ENCODE results near the gene AIRE.

Gene AIRE

DNA sequence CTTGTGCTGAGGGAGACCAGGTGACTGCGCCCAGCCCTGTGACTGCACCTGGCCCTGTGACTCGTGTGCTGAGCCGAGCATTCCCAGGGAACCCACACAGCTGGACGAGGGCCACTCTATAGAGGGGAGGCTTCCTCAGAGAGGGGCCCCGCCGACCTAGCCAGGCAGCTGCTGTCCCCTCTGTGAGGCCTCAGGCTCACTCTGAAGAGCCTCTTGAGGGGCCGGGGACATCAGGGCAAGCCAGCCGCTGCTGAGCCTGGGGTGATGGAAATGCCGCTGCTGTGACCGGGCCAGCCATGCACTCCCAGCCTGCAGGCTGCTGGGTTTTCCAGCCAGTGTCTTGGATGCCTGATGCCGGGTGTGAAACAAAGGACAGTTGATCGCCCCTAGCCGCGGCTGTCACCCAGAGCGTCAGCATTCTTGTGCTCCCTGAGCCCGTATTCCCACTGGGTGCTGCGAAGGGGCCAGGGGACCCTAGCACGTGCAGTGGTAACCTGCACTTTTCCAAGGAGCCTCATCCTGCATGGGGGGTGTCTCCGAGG lies 31.6 kb downstream of the AIRE start:
- Histone ChIP-seq H3K79me1 (replicated peaks; ENCODE audit: low read length, poor library complexity, severe bottlenecking) (peaks cover 2% of the 10 kb centered on the region), H3K14ac (ENCODE audit: low read length in 2 of 2) (no peak overlapping the region), H3K4ac (ENCODE audit: low read depth in 1 of 2, low read length in 2 of 2) (no peak overlapping the region), H3K18ac (ENCODE audit: low read depth in 1 of 2, low read length in 2 of 2) (no peak overlapping the region), H3K27ac (ENCODE audit: low read length, poor library complexity, severe bottlenecking) (no peak overlapping the region), H3K36me3 (ENCODE audit: control insufficient read depth in 1 of 2, insufficient read depth in 2 of 2, low read depth in 1 of 2, low read length in 2 of 2) (peaks cover 59 to 98% of the 10 kb centered on the region in 2 experiments), H3K9me3 (ENCODE audit: control insufficient read depth, low read length) (no peaks in the 10 kb centered on the region), H3K27me3 (ENCODE audit: control insufficient read depth in 1 of 2, insufficient read depth in 1 of 2, low read length in 2 of 2) (no peaks in the 10 kb centered on the region), H2BK5ac (ENCODE audit: low read depth, low read length, poor library complexity, severe bottlenecking) (no peak overlapping the region), H3K23ac (ENCODE audit: low read length in 2 of 2) (no peak overlapping the region), H2BK120ac (ENCODE audit: low read depth, low read length) (no peak overlapping the region), H2AK5ac (ENCODE audit: low read length, severe bottlenecking) (no peak overlapping the region), H3K9ac (ENCODE audit: low read length) (no peak overlapping the region), H3K4me1 (ENCODE audit: control insufficient read depth, insufficient read depth, low read depth, low read length) (no peaks in the 10 kb centered on the region), H4K91ac (ENCODE audit: low read length) (no peak overlapping the region), H3K4me2 (ENCODE audit: low read length, poor library complexity, severe bottlenecking) (no peak overlapping the region), H2BK12ac (ENCODE audit: low read length in 2 of 2) (no peak overlapping the region), H2AFZ (ENCODE audit: low read depth, low read length) (no peak overlapping the region), H2BK15ac (ENCODE audit: low read depth, poor library complexity, severe bottlenecking) (no peak overlapping the region), H3K4me3 (ENCODE audit: insufficient read depth in 1 of 2, low read depth in 1 of 2, low read length in 2 of 2) (no peak overlapping the region), H4K8ac (ENCODE audit: low read length) (no peak overlapping the region)
- WGBS = 94% methylated on average over 19 of the region's 19 CpGs
- no peak for DNase-seq

- H3K14ac ChIP-seq (ENCODE audit: low read length in 2 of 2) = no peak overlapping the region
- peaks cover 56 to 98% of the 10 kb centered on the region in 2 experiments for H3K36me3 ChIP-seq (ENCODE audit: control insufficient read depth in 1 of 2, insufficient read depth in 2 of 2, low read depth in 1 of 2, low read length in 2 of 2)
- no peak overlapping the region for H3K4me3 ChIP-seq (ENCODE audit: insufficient read depth in 1 of 2, low read depth in 1 of 2, low read length in 2 of 2)
- no peak overlapping the region for H2BK12ac ChIP-seq (ENCODE audit: low read length in 2 of 2)
- no peaks in the 10 kb centered on the region for H3K4me1 ChIP-seq (ENCODE audit: control insufficient read depth, insufficient read depth, low read depth, low read length)
- H2BK120ac ChIP-seq (ENCODE audit: low read depth, low read length) = no peak overlapping the region
- H2BK5ac ChIP-seq (ENCODE audit: low read depth, low read length, poor library complexity, severe bottlenecking) = no peak overlapping the region
- WGBS = 98% methylated on average over 22 of the region's 22 CpGs
- no peak overlapping the region for H4K8ac ChIP-seq (ENCODE audit: low read length)
- no peak overlapping the region for H3K27ac ChIP-seq (ENCODE audit: low read length, poor library complexity, severe bottlenecking)
- H3K4me2 ChIP-seq (ENCODE audit: low read length, poor library complexity, severe bottlenecking) = no peak overlapping the region
- H3K79me1 ChIP-seq (replicated peaks; ENCODE audit: low read length, poor library complexity, severe bottlenecking) = no peaks in the 10 kb centered on the region
- no peaks in the 10 kb centered on the region for H3K27me3 ChIP-seq (ENCODE audit: control insufficient read depth in 1 of 2, insufficient read depth in 1 of 2, low read length in 2 of 2)
- no peak overlapping the region for H3K4ac ChIP-seq (ENCODE audit: low read depth in 1 of 2, low read length in 2 of 2)
- no peak for DNase-seq
- H2AFZ ChIP-seq (ENCODE audit: low read depth, low read length) = no peak overlapping the region
- no peaks in the 10 kb centered on the region for H3K9me3 ChIP-seq (ENCODE audit: control insufficient read depth, low read length)
- H3K23ac ChIP-seq (ENCODE audit: low read length in 2 of 2) = no peak overlapping the region
- H4K91ac ChIP-seq (ENCODE audit: low read length) = no peak overlapping the region
- no peak overlapping the region for H2AK5ac ChIP-seq (ENCODE audit: low read length, severe bottlenecking)
- H3K18ac ChIP-seq (ENCODE audit: low read depth in 1 of 2, low read length in 2 of 2) = no peak overlapping the region
- no peak overlapping the region for H2BK15ac ChIP-seq (ENCODE audit: low read depth, poor library complexity, severe bottlenecking)
- H3K9ac ChIP-seq (ENCODE audit: low read length) = no peak overlapping the region
Observed at GRCh38 chr21:44317871-44318270, 32.2 kb downstream of the AIRE start.

DNA sequence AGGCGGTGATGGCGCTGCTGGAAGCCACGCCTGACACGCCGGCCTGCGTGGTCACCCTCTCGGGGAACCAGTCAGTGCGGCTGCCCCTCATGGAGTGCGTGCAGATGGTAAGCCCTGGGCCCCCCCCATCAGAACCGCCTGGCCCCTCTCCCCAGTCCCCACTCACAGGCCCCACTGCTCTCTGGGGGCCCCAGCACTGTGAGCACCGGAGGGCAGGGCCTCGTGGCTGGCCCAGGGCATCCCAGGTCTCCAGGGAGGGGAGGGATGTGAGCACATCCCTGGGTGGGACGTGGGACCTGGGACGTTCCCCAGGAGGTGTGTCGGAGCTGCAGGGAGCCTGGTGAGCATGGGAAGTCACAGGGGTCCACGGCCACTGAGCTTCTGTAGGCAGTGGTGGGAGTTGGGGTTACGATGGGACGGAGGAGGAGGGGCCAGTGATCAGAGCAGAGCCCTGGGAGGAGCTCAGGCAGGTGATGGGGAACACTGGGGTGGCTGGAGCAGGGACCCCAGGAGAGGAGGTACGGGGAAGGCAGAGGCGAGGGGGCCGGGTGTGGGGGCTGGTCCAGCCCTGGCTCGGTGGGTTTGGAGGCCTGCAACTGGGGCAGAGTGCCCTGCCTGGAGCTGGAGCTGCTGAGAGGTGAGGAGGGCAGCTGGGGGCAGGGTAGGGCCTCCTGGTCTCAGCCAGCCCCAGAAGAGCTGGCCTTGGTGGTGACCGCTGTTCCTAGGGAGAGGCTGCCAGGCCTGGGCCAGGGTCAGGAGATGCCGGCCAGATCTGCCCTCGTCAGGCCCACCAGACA lies 33.0 kb downstream of the AIRE start:
- Histone ChIP-seq H3K14ac (ENCODE audit: low read length in 2 of 2) (no peak overlapping the region), H4K8ac (ENCODE audit: low read length) (no peak overlapping the region), H3K27me3 (ENCODE audit: control insufficient read depth in 1 of 2, insufficient read depth in 1 of 2, low read length in 2 of 2) (no peaks in the 10 kb centered on the region), H3K4me2 (ENCODE audit: low read length, poor library complexity, severe bottlenecking) (no peak overlapping the region), H3K18ac (ENCODE audit: low read depth in 1 of 2, low read length in 2 of 2) (no peak overlapping the region), H3K36me3 (ENCODE audit: control insufficient read depth in 1 of 2, insufficient read depth in 2 of 2, low read depth in 1 of 2, low read length in 2 of 2) (peaks cover 51 to 98% of the 10 kb centered on the region in 2 experiments), H3K23ac (ENCODE audit: low read length in 2 of 2) (no peak overlapping the region), H3K9me3 (ENCODE audit: control insufficient read depth, low read length) (no peaks in the 10 kb centered on the region), H2BK15ac (ENCODE audit: low read depth, poor library complexity, severe bottlenecking) (no peak overlapping the region), H2BK12ac (ENCODE audit: low read length in 2 of 2) (no peak overlapping the region), H4K91ac (ENCODE audit: low read length) (no peak overlapping the region), H3K27ac (ENCODE audit: low read length, poor library complexity, severe bottlenecking) (no peak overlapping the region), H3K4ac (ENCODE audit: low read depth in 1 of 2, low read length in 2 of 2) (no peak overlapping the region), H2AFZ (ENCODE audit: low read depth, low read length) (no peak overlapping the region), H3K4me3 (ENCODE audit: insufficient read depth in 1 of 2, low read depth in 1 of 2, low read length in 2 of 2) (no peak overlapping the region), H2BK120ac (ENCODE audit: low read depth, low read length) (no peak overlapping the region), H2BK5ac (ENCODE audit: low read depth, low read length, poor library complexity, severe bottlenecking) (no peak overlapping the region), H3K79me1 (replicated peaks; ENCODE audit: low read length, poor library complexity, severe bottlenecking) (peaks cover 2% of the 10 kb centered on the region), H3K9ac (ENCODE audit: low read length) (no peak overlapping the region), H3K4me1 (ENCODE audit: control insufficient read depth, insufficient read depth, low read depth, low read length) (no peaks in the 10 kb centered on the region), H2AK5ac (ENCODE audit: low read length, severe bottlenecking) (no peak overlapping the region)
- DNase-seq = no peak
- WGBS = 97% methylated on average over 23 of the region's 25 CpGs

DNA sequence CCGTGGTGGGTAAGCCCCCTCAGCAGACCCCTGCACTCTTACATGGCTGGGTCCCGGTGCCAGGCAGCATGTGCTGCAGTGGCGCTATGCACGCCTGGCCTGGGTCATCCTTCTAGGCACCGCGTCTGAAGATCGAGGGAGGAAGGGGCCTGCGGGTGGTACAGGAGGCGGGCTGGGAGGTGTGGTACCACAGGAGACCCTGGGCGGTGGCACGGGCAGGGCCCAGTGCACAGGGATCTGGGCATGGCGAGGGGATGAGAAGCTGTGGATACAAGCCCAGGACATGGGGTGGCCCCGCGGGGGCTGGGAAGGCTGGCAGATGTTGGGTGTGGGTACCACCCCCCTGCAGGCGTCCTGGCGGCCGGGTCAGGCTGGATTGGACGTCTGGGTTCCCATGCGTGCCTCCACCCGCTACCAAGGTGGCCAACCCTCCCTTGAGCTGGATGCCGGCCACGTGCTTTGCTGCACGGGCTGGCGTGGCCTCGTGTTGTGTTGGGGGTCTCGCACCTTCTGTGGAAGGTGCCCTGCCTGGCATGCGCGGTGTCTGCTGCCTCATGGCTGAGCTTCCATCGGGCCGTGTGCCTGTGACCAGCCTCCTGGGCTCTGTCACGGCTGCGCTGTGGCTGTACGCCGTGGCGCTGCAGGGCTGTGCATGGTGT lies 33.9 kb downstream of the AIRE start:
- WGBS = 97% methylated on average over 35 of the region's 35 CpGs
- H3K27me3 ChIP-seq (ENCODE audit: control insufficient read depth in 1 of 2, insufficient read depth in 1 of 2, low read length in 2 of 2) = no peaks in the 10 kb centered on the region
- no peaks in the 10 kb centered on the region for H3K9me3 ChIP-seq (ENCODE audit: control insufficient read depth, low read length)
- H3K4me2 ChIP-seq (ENCODE audit: low read length, poor library complexity, severe bottlenecking) = no peak overlapping the region
- H2AK5ac ChIP-seq (ENCODE audit: low read length, severe bottlenecking) = no peak overlapping the region
- H3K4ac ChIP-seq (ENCODE audit: low read depth in 1 of 2, low read length in 2 of 2) = no peak overlapping the region
- H3K36me3 ChIP-seq (ENCODE audit: control insufficient read depth in 1 of 2, insufficient read depth in 2 of 2, low read depth in 1 of 2, low read length in 2 of 2) = peaks cover 55 to 98% of the 10 kb centered on the region in 2 experiments
- no peak overlapping the region for H4K91ac ChIP-seq (ENCODE audit: low read length)
- no peak overlapping the region for H2BK15ac ChIP-seq (ENCODE audit: low read depth, poor library complexity, severe bottlenecking)
- H4K8ac ChIP-seq (ENCODE audit: low read length) = no peak overlapping the region
- H3K9ac ChIP-seq (ENCODE audit: low read length) = no peak overlapping the region
- H2AFZ ChIP-seq (ENCODE audit: low read depth, low read length) = no peak overlapping the region
- peaks cover 2% of the 10 kb centered on the region for H3K79me1 ChIP-seq (replicated peaks; ENCODE audit: low read length, poor library complexity, severe bottlenecking)
- no peak overlapping the region for H3K27ac ChIP-seq (ENCODE audit: low read length, poor library complexity, severe bottlenecking)
- no peak overlapping the region for H2BK12ac ChIP-seq (ENCODE audit: low read length in 2 of 2)
- no peak for DNase-seq
- H3K4me1 ChIP-seq (ENCODE audit: control insufficient read depth, insufficient read depth, low read depth, low read length) = no peaks in the 10 kb centered on the region
- no peak overlapping the region for H2BK120ac ChIP-seq (ENCODE audit: low read depth, low read length)
- H3K14ac ChIP-seq (ENCODE audit: low read length in 2 of 2) = no peak overlapping the region
- H2BK5ac ChIP-seq (ENCODE audit: low read depth, low read length, poor library complexity, severe bottlenecking) = no peak overlapping the region
- H3K18ac ChIP-seq (ENCODE audit: low read depth in 1 of 2, low read length in 2 of 2) = no peak overlapping the region
- no peak overlapping the region for H3K4me3 ChIP-seq (ENCODE audit: insufficient read depth in 1 of 2, low read depth in 1 of 2, low read length in 2 of 2)
- H3K23ac ChIP-seq (ENCODE audit: low read length in 2 of 2) = no peak overlapping the region

Data from mesenchymal stem cell (in vitro differentiated cells and primary cell).